ENCODE data around the gene PLK1. TPM values are rescaled to one million over a fixed set of nuclear protein-coding genes. Genes with fewer than 3 reads are reported as not detected.

Gene PLK1
- polyA plus RNA-seq, 1 donor from 2014 or later: 0.21 TPM

DNA sequence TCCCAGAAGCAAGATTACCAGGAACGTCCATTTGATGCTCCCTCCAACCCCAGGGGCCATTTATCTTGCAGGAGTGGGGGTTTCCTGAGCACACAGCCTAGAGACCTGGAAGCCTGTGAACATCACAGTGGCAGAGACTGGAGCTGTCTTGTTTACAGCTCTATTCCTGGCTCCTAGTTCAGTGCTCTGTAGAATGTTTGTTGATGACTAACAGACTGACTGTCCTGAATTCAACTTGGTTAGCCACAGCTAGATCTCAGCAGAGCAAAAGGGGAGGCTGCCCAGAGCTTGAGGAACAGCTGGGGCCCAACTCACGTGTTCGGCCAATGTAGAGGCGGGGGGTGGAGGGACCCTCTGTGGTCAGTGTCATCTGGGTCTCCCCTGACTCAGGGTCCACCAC is 27.8 kb downstream of the PLK1 start:
- no peaks in the 10 kb centered on the region for H3K9me2 ChIP-seq (ENCODE audit: insufficient read depth, low read length)
- no peak overlapping the region for H3K4me3 ChIP-seq (ENCODE audit: low read length)
- H3K36me3 ChIP-seq (ENCODE audit: insufficient read depth, low read length): no peaks in the 10 kb centered on the region

DNA sequence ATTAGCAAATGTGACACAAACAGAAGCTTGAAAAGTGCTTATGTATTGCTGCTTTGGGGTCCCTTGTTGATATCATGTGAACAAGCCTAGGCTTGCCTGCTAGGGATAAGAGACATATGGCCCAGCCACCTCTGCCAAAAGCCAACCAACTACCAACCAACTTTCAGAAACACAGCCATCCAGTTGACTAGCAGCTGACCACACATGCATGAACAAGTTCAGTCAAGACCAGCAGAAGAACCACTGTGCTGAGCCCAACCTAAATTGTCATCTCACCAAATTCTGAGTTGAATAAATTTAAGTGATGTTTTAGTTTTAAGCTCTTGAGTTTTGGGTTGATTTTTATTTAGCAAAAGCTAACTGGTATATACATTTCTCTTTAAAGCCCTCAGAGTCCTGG is 30.8 kb downstream of the PLK1 start:
- Histone ChIP-seq H3K27ac (ENCODE audit: low read length) (no peak overlapping the region), H3K36me3 (ENCODE audit: insufficient read depth, low read length) (no peaks in the 10 kb centered on the region), H3K9me2 (ENCODE audit: insufficient read depth, low read length) (no peaks in the 10 kb centered on the region), H3K27me3 (ENCODE audit: insufficient read depth, low read depth, low read length) (peaks cover 24% of the 10 kb centered on the region), H3F3A (ENCODE audit: insufficient read depth, low read length, poor library complexity, severe bottlenecking) (no peaks in the 10 kb centered on the region), H3K9me3 (ENCODE audit: low read length) (no peaks in the 10 kb centered on the region), H3K79me2 (replicated peaks; ENCODE audit: insufficient read depth, low read length) (no peaks in the 10 kb centered on the region), H3K4me2 (ENCODE audit: low read length) (no peak overlapping the region), H3K9ac (ENCODE audit: low read length) (no peak overlapping the region), H4K20me1 (ENCODE audit: insufficient read depth) (no peaks in the 10 kb centered on the region), H2AFZ (ENCODE audit: low read depth, low read length) (no peak overlapping the region), H3K4me3 (ENCODE audit: low read length) (no peak overlapping the region)
- TF ChIP-seq TAF1 (IDR thresholded peaks at IDR 0.05; ENCODE audit: low read depth) (no peak), EP300 (conservative IDR thresholded peaks at IDR 0.05; ENCODE audit: poor library complexity, severe bottlenecking) (no peak), POLR2AphosphoS5 (IDR thresholded peaks at IDR 0.05) (no peak), SMC3 (conservative IDR thresholded peaks at IDR 0.05; ENCODE audit: poor library complexity) (no peak)

More for the DNA sequence above, 27.8 kb downstream of the PLK1 start:
- Histone ChIP-seq H3K79me2 (replicated peaks; ENCODE audit: insufficient read depth, low read length) (no peaks in the 10 kb centered on the region), H4K20me1 (ENCODE audit: insufficient read depth) (no peaks in the 10 kb centered on the region), H3K4me2 (ENCODE audit: low read length) (no peak overlapping the region), H3K9ac (ENCODE audit: low read length) (no peak overlapping the region), H3K27ac (ENCODE audit: low read length) (no peak overlapping the region), H3F3A (ENCODE audit: insufficient read depth, low read length, poor library complexity, severe bottlenecking) (no peaks in the 10 kb centered on the region), H3K9me3 (ENCODE audit: low read length) (no peaks in the 10 kb centered on the region), H3K27me3 (ENCODE audit: insufficient read depth, low read depth, low read length) (no peaks in the 10 kb centered on the region), H2AFZ (ENCODE audit: low read depth, low read length) (no peak overlapping the region)
- TF ChIP-seq, protein P1, sequence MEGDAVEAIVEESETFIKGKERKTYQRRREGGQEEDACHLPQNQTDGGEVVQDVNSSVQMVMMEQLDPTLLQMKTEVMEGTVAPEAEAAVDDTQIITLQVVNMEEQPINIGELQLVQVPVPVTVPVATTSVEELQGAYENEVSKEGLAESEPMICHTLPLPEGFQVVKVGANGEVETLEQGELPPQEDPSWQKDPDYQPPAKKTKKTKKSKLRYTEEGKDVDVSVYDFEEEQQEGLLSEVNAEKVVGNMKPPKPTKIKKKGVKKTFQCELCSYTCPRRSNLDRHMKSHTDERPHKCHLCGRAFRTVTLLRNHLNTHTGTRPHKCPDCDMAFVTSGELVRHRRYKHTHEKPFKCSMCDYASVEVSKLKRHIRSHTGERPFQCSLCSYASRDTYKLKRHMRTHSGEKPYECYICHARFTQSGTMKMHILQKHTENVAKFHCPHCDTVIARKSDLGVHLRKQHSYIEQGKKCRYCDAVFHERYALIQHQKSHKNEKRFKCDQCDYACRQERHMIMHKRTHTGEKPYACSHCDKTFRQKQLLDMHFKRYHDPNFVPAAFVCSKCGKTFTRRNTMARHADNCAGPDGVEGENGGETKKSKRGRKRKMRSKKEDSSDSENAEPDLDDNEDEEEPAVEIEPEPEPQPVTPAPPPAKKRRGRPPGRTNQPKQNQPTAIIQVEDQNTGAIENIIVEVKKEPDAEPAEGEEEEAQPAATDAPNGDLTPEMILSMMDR (IDR thresholded peaks at IDR 0.05; ENCODE audit: poor library complexity, severe bottlenecking): no peak
- TF ChIP-seq MXI1 (conservative IDR thresholded peaks at IDR 0.05; ENCODE audit: poor library complexity, severe bottlenecking) (no peak), RAD21 (conservative IDR thresholded peaks at IDR 0.05) (no peak), EP300 (conservative IDR thresholded peaks at IDR 0.05; ENCODE audit: poor library complexity, severe bottlenecking) (no peak), SMC3 (conservative IDR thresholded peaks at IDR 0.05; ENCODE audit: poor library complexity) (no peak), POLR2AphosphoS5 (IDR thresholded peaks at IDR 0.05) (no peak), TAF1 (IDR thresholded peaks at IDR 0.05; ENCODE audit: low read depth) (no peak), EZH2 (IDR thresholded peaks at IDR 0.05; ENCODE audit: borderline replicate concordance, insufficient read depth, low read length, poor library complexity, severe bottlenecking) (no peak)
- TF ChIP-seq, protein P2, sequence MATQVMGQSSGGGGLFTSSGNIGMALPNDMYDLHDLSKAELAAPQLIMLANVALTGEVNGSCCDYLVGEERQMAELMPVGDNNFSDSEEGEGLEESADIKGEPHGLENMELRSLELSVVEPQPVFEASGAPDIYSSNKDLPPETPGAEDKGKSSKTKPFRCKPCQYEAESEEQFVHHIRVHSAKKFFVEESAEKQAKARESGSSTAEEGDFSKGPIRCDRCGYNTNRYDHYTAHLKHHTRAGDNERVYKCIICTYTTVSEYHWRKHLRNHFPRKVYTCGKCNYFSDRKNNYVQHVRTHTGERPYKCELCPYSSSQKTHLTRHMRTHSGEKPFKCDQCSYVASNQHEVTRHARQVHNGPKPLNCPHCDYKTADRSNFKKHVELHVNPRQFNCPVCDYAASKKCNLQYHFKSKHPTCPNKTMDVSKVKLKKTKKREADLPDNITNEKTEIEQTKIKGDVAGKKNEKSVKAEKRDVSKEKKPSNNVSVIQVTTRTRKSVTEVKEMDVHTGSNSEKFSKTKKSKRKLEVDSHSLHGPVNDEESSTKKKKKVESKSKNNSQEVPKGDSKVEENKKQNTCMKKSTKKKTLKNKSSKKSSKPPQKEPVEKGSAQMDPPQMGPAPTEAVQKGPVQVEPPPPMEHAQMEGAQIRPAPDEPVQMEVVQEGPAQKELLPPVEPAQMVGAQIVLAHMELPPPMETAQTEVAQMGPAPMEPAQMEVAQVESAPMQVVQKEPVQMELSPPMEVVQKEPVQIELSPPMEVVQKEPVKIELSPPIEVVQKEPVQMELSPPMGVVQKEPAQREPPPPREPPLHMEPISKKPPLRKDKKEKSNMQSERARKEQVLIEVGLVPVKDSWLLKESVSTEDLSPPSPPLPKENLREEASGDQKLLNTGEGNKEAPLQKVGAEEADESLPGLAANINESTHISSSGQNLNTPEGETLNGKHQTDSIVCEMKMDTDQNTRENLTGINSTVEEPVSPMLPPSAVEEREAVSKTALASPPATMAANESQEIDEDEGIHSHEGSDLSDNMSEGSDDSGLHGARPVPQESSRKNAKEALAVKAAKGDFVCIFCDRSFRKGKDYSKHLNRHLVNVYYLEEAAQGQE (IDR thresholded peaks at IDR 0.05; ENCODE audit: borderline replicate concordance): no peak

Data from neural cell (in vitro differentiated cells).